Measurements from ENCODE around the gene ASCC1. TPM values are rescaled to one million over a fixed set of nuclear protein-coding genes. Genes with fewer than 3 reads are reported as not detected.

The ASCC1 gene
- total and polyA plus RNA-seq, 8 donors = 5.4 to 26.0 (median 16.0) TPM

DNA sequence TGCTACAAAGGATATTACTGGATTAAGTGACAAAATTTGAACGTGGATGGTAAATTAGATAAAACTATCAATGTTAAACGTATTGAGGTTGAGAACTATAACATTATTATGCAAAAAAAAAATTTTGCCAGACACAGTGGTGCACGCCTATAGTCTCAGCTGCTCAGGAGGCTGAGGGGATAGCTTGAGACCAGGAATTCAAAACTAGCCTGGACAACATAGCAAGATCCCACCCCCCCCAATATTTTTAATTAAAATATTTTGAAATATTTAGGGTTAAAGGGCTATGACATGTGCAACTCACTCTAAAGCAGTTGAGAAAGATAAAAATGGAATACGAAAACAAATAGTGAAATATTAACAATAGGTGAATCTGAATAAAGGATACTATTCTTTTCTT is 45.3 kb downstream of the ASCC1 start:
- intact Hi-C loops (cut with DNase I) = no loop called here
- FAIRE-seq = no peak
- H3K4me3 ChIP-seq = no peak overlapping the region
- TF ChIP-seq CTCF (IDR thresholded peaks at IDR 0.05) = no peak
- no peaks in the 10 kb centered on the region for H3K27me3 ChIP-seq
- no peak overlapping the region for H3K27ac ChIP-seq
- no peaks in the 10 kb centered on the region for H3K4me1 ChIP-seq
- WGBS, 2 donors = 81% methylated on average over 4 of the region's 4 CpGs
- ATAC-seq = no peak
- no peak for DNase-seq
- no peaks in the 10 kb centered on the region for H3K9me3 ChIP-seq
- H3K36me3 ChIP-seq = no peaks in the 10 kb centered on the region

DNA sequence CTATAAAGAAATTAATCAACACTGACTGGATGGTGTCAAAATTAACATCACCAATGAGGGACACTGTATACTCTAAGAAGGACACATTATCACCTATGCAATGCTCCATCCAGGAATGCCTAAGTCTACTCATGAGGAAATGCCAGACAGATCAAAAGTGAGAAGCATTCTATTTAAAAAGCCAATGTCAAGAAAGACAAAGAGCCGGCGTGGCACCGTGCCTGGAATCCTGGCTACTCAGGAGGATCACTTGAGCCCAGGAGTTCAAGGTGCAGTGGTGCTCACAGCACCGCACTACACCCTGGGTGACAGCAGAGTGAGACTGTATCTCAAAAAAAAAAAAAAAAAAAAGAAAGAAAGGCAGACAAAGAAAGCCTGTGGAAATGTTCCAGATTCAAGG is 45.8 kb downstream of the ASCC1 start:
- TF ChIP-seq CTCF (IDR thresholded peaks at IDR 0.05) = no peak
- no peak overlapping the region for H3K27ac ChIP-seq

GRCh38 chr10:72167118-72167517 is 49.0 kb downstream of the ASCC1 start:
- ATAC-seq = no peak
- H3K9me3 ChIP-seq = no peaks in the 10 kb centered on the region

More for the DNA sequence above, 45.8 kb downstream of the ASCC1 start:
- intact Hi-C loops (cut with DNase I) = no loop called here
- H3K27me3 ChIP-seq = no peaks in the 10 kb centered on the region
- DNase-seq (peak in 1 of 6 donors; percentile 31), FAIRE-seq (no peak), ATAC-seq (peak in 3 of 4 donors; percentile 47 to 73 (median 71))
- 51% methylated on average over 4 of the region's 4 CpGs for whole genome bisulfite sequencing, 2 donors
- no peak overlapping the region for H3K4me3 ChIP-seq
- no peaks in the 10 kb centered on the region for H3K9me3 ChIP-seq
- H3K36me3 ChIP-seq = no peaks in the 10 kb centered on the region
- H3K4me1 ChIP-seq = no peaks in the 10 kb centered on the region

DNA sequence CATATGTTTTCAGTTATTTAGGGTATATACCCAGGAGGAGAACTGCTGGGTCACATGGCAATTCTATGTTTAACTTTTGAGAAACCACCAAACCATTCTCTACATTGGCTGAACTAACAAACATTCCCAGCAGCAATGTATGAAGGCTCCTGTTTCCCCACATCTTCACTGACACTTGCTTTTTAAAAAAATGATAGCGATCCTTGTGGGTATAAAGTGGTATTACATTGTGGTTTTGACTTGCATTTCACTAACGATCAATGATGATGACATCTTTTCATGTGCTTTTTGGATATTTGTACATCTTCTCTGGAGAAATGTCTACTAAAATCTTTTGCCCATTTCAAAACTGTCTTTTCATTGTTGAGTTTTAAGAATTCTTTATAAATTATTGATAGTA is 51.5 kb downstream of the ASCC1 start:
- ATAC-seq (no peak), DNase-seq (no peak), FAIRE-seq (no peak)
- no peak for TF ChIP-seq CTCF (IDR thresholded peaks at IDR 0.05)
- H3K4me3 ChIP-seq = no peak overlapping the region
- no peaks in the 10 kb centered on the region for H3K36me3 ChIP-seq
- H3K27ac ChIP-seq = no peak overlapping the region
- intact Hi-C loops (cut with DNase I) = no loop called here
- H3K27me3 ChIP-seq = no peaks in the 10 kb centered on the region
- H3K4me1 ChIP-seq = no peaks in the 10 kb centered on the region
- 89 to 91% methylated on average over 2 of the region's 2 CpGs for WGBS, 2 donors
- no peaks in the 10 kb centered on the region for H3K9me3 ChIP-seq

More at GRCh38 chr10:72167118-72167517, 49.0 kb downstream of the ASCC1 start:
- no peak overlapping the region for H3K4me3 ChIP-seq
- no peaks in the 10 kb centered on the region for H3K4me1 ChIP-seq
- FAIRE-seq (no peak), DNase-seq (no peak)
- H3K27ac ChIP-seq = no peak overlapping the region
- no peak for TF ChIP-seq CTCF (IDR thresholded peaks at IDR 0.05)
- no peaks in the 10 kb centered on the region for H3K27me3 ChIP-seq
- H3K36me3 ChIP-seq = no peaks in the 10 kb centered on the region
- intact Hi-C loops (cut with DNase I) = no loop called here
- WGBS, 2 donors = 94 to 97% methylated on average over 3 of the region's 3 CpGs

DNA sequence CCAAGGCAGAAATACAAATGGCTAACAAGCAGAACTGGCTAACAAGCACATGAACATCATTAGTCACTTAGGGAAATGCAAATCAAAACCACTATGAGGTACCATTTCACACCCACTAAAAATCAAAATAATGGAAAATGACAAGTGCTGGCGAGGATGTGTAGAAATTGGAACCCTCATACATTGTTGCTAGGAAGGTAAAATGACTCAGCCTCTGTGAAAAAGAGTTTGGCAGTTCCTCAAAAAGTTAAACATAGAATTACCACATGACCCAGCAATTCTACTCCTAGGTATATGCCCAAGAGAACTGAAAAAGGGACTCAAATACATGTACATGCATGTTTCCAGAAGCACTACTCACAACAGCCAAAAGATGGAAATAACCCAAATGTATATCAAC is 53.1 kb downstream of the ASCC1 start:
- 91 to 96% methylated on average over 1 of the region's 1 CpG for WGBS, 2 donors
- no peak for TF ChIP-seq CTCF (IDR thresholded peaks at IDR 0.05)
- Histone ChIP-seq H3K36me3 (no peaks in the 10 kb centered on the region), H3K27me3 (no peaks in the 10 kb centered on the region), H3K9me3 (no peaks in the 10 kb centered on the region), H3K4me1 (no peaks in the 10 kb centered on the region), H3K27ac (no peak overlapping the region), H3K4me3 (no peak overlapping the region)
- DNase-seq (no peak), ATAC-seq (no peak), FAIRE-seq (no peak)
- intact Hi-C loops (cut with DNase I) = no loop called here

Data from pancreas (tissue), 10 donors.